ENCODE data around the gene ARHGEF1.

The ARHGEF1 gene

DNA sequence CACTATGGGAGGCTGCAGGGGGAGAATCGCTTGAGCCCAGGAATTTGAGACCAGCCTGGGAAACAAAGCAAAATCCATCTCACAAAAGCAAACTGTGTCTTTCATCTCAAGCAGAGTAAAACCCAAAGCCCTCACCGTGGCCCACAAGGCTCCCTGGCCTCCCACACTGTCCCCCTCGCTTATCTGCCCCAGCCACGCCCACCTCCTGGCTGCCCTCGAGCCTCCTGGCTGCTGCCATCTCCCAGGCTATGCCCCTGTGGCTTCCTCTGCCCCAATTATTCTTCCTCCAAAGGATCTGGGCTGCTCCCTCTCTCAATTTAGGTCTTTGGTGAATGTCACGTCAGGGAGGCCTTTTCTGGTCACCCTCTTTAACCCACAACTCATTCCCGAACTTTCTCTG, 72.5 kb downstream of the ARHGEF1 start:
- Histone ChIP-seq H3K9me2 (ENCODE audit: low read depth, low read length) (no peaks in the 10 kb centered on the region), H3K36me3 (ENCODE audit: insufficient read depth, low read length) (peaks cover 17% of the 10 kb centered on the region; the same call in 1 of the 2 replicates), H3K27ac (ENCODE audit: low read depth, low read length, poor library complexity, severe bottlenecking) (no peak overlapping the region), H3F3A (ENCODE audit: insufficient read depth, low read length) (no peaks in the 10 kb centered on the region), H3K9me3 (ENCODE audit: low read length) (no peaks in the 10 kb centered on the region), H3K4me1 (ENCODE audit: insufficient read depth, low read length, severe bottlenecking) (peaks cover 36% of the 10 kb centered on the region), H3K4me3 (ENCODE audit: low read depth, low read length, poor library complexity, severe bottlenecking) (no peak overlapping the region), H3K79me2 (ENCODE audit: insufficient read depth, low read length) (no peaks in the 10 kb centered on the region), H3K27me3 (ENCODE audit: insufficient read depth, low read length) (no peaks in the 10 kb centered on the region), H2AFZ (ENCODE audit: low read length) (no peak overlapping the region), H4K20me1 (ENCODE audit: insufficient read depth, low read length) (no peaks in the 10 kb centered on the region), H3K4me2 (ENCODE audit: low read length) (no peak overlapping the region), H3K9ac (ENCODE audit: low read length) (no peak overlapping the region)
- TF ChIP-seq EZH2 (IDR thresholded peaks at IDR 0.05; ENCODE audit: borderline replicate concordance, low read length): no peak
- TF ChIP-seq, protein P1, sequence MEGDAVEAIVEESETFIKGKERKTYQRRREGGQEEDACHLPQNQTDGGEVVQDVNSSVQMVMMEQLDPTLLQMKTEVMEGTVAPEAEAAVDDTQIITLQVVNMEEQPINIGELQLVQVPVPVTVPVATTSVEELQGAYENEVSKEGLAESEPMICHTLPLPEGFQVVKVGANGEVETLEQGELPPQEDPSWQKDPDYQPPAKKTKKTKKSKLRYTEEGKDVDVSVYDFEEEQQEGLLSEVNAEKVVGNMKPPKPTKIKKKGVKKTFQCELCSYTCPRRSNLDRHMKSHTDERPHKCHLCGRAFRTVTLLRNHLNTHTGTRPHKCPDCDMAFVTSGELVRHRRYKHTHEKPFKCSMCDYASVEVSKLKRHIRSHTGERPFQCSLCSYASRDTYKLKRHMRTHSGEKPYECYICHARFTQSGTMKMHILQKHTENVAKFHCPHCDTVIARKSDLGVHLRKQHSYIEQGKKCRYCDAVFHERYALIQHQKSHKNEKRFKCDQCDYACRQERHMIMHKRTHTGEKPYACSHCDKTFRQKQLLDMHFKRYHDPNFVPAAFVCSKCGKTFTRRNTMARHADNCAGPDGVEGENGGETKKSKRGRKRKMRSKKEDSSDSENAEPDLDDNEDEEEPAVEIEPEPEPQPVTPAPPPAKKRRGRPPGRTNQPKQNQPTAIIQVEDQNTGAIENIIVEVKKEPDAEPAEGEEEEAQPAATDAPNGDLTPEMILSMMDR (IDR thresholded peaks at IDR 0.05; ENCODE audit: low read length): no peak

DNA sequence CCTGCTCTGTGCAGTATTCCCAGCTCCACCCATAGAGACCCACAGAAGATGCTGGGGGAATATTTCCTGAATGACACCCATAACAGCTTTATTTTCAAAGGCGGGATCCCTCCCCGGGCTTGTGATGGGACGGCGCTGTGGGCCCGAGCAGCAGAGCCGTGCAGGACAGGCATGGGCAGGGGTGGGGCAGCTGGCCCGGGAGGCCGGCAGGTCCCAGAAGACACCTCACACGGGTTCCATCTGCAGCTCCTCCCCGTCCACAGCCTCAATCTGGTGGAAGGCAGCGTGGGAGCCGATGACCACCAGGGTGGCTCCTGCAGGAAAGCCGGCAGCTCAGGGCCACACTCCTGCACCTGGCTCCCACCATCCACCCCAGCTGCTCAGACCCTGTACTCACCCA, 73.6 kb downstream of the ARHGEF1 start:
- no peaks in the 10 kb centered on the region for H3K27me3 ChIP-seq (ENCODE audit: insufficient read depth, low read length)
- H3K4me2 ChIP-seq (ENCODE audit: low read length): no peak overlapping the region
- no peaks in the 10 kb centered on the region for H3K79me2 ChIP-seq (ENCODE audit: insufficient read depth, low read length)
- no peak for TF ChIP-seq EZH2 (IDR thresholded peaks at IDR 0.05; ENCODE audit: borderline replicate concordance, low read length)
- TF ChIP-seq, protein P1 (IDR thresholded peaks at IDR 0.05; ENCODE audit: low read length): no peak
- H3F3A ChIP-seq (ENCODE audit: insufficient read depth, low read length): no peaks in the 10 kb centered on the region
- no peak overlapping the region for H3K27ac ChIP-seq (ENCODE audit: low read depth, low read length, poor library complexity, severe bottlenecking)
- no peak overlapping the region for H3K4me3 ChIP-seq (ENCODE audit: low read depth, low read length, poor library complexity, severe bottlenecking)
- H2AFZ ChIP-seq (ENCODE audit: low read length): no peak overlapping the region
- no peaks in the 10 kb centered on the region for H3K9me3 ChIP-seq (ENCODE audit: low read length)
- H3K9ac ChIP-seq (ENCODE audit: low read length): no peak overlapping the region
- no peaks in the 10 kb centered on the region for H4K20me1 ChIP-seq (ENCODE audit: insufficient read depth, low read length)
- peaks cover 33% of the 10 kb centered on the region for H3K4me1 ChIP-seq (ENCODE audit: insufficient read depth, low read length, severe bottlenecking)
- peaks cover 17% of the 10 kb centered on the region; the same call in 1 of the 2 replicates for H3K36me3 ChIP-seq (ENCODE audit: insufficient read depth, low read length)
- no peaks in the 10 kb centered on the region for H3K9me2 ChIP-seq (ENCODE audit: low read depth, low read length)
